OCI-LY3 (cell line): ENCODE data around the gene TMEM168.
"Not testable (repeated sequence)": the region's sequence is repeated elsewhere in the genome, so short reads cannot be mapped to it uniquely, and the experiment has no call there.

Experiments used
- H2AFZ ChIP-seq: fragments of 200-600, 300-600 bp; shearing (Covaris generic); 2 replicates; pipeline ENCODE4 v1.6.0; 2014; ENCODE audit warnings: antibody characterized with exemption, low read depth, low read length
- H3K27ac ChIP-seq: fragments of 200-600, 300-600 bp; sonication (generic); 2 replicates; pipeline ENCODE4 v1.5.1; 2014; ENCODE audit warnings: mild to moderate bottlenecking, low read length, moderate library complexity, mixed read lengths
- H3K27me3 ChIP-seq: fragments of 200-600, 300-600 bp; sonication (generic); 2 replicates; pipeline ENCODE4 v1.6.1; 2014; ENCODE audit warnings: low read depth, low read length, mixed read lengths
- H3K36me3 ChIP-seq: fragments of 200-600, 300-600 bp; sonication (generic); replicated peaks from 2 replicates; pipeline ENCODE3; 2014; ENCODE audit warnings: low read depth, low read length, mixed read lengths
- H3K4me1 ChIP-seq: fragments of 300-600, 200-600 bp; sonication (generic); 2 replicates; pipeline ENCODE4 v1.6.1; 2014; ENCODE audit warnings: low read length, mixed read lengths
- H3K4me2 ChIP-seq: fragments of 200-600, 300-600 bp; sonication (generic); 2 replicates; pipeline ENCODE4 v1.6.1; 2014; ENCODE audit warnings: low read length, mixed read lengths
- H3K4me3 ChIP-seq: fragments of 300-600, 200-600 bp; sonication (generic); 2 replicates; pipeline ENCODE4 v1.5.1; 2014; ENCODE audit warnings: antibody characterized with exemption, mild to moderate bottlenecking, low read length, moderate library complexity
- H3K79me2 ChIP-seq: fragments of 300-600, 200-600 bp; shearing (Covaris generic); 2 replicates; pipeline ENCODE4 v1.6.1; 2014; ENCODE audit warnings: mild to moderate bottlenecking, low read length, mixed read lengths
- H3K9ac ChIP-seq: fragments of 300-600, 200-600 bp; shearing (Covaris generic); 2 replicates; pipeline ENCODE4 v1.6.0; 2014; ENCODE audit warnings: mild to moderate bottlenecking, low read length, moderate library complexity
- H3K9me3 ChIP-seq: fragments of 200-600, 300-600 bp; shearing (Covaris generic); 2 replicates; pipeline ENCODE4 v1.6.1; 2014; ENCODE audit warnings: low read length, mixed read lengths; ENCODE audit not compliant: insufficient read depth
- H4K20me1 ChIP-seq: fragments of 200-600, 300-600 bp; sonication (generic); 2 replicates; pipeline ENCODE4 v1.6.1; 2016; ENCODE audit warnings: low read length, mixed read lengths; ENCODE audit not compliant: insufficient read depth
- EZH2phosphoT487 ChIP-seq: fragments of 200-600 bp; shearing (Covaris generic); IDR thresholded peaks from 2 replicates; pipeline ENCODE4 v1.6.1; 2018; ENCODE audit warnings: antibody characterized with exemption, mixed run types, low read depth
- TF ChIP-seq, protein P1 (sequence below): fragments of 200-600, 300-600 bp; sonication (generic); IDR thresholded peaks from 2 replicates; pipeline ENCODE4 v1.5.1; 2014; ENCODE audit warnings: antibody characterized with exemption, low read length, low read depth

Gene TMEM168

DNA sequence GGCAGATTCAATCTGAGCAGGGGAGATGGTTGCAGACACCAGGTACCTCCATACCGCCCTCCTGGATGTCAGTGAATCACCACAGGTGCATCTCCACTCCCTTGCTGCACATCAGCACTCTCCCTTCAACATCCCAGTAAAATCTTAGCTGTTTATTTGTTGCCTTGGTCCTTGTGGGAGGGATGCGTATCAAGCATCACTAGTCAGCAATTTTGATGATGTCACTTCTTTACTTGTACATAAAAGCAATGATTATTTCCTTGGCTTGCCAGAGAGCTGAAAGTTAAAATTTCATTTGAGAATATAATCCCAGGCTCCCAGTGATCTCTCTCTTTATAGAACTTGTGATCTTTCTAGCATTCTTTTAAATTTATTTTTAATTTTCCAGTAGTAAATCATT, 49.5 kb downstream of the TMEM168 start:
- no peaks in the 10 kb centered on the region for H3K79me2 ChIP-seq
- H3K27ac ChIP-seq: no peak overlapping the region
- no peak overlapping the region for H3K9ac ChIP-seq
- H2AFZ ChIP-seq: no peak overlapping the region
- no peaks in the 10 kb centered on the region for H3K36me3 ChIP-seq
- no peak overlapping the region for H3K4me3 ChIP-seq
- H3K4me2 ChIP-seq: no peak overlapping the region
- no peaks in the 10 kb centered on the region for H3K27me3 ChIP-seq
- no peaks in the 10 kb centered on the region for H4K20me1 ChIP-seq
- TF ChIP-seq EZH2phosphoT487: no peak
- no peaks in the 10 kb centered on the region for H3K9me3 ChIP-seq
- H3K4me1 ChIP-seq: no peaks in the 10 kb centered on the region

DNA sequence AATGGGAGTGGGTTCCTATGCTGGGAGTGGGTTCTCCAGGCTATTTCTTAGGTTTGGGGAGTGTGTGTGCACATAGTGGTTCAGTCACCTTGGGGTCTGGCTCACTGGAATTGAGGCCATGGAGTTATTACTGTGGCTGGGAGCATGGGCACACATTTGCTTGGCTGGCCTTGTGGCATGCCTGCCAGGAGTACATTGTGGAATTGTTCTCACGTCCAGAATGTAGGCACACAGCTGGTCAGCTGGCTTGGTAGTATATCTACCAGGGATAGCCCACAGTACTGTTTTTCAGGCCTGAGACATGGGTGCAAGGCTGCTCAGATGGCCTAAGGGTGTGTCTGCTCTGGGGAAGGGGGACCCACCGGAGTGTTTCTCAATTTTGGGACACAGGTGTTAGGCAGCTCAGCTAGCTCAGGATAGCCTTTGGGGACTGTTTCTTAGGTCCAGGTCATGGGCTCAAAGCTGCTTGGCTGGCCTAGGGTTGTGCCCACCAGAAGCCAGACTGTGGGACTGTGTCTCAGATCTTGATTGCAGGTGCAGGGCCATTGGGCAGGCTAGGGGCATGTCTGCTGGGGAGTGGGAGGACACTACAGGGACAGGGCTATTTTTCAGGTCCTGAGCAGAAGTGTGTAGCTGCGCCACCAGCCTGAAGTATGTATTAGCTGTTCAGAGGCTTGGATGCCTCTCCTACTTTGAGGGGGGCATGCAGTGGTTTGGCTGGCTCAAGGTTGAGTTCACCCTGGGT, 50.6 kb downstream of the TMEM168 start:
- Histone ChIP-seq H3K4me3 (no peak overlapping the region), H3K4me2 (no peak overlapping the region), H3K9me3 (no peaks in the 10 kb centered on the region), H3K79me2 (no peaks in the 10 kb centered on the region), H4K20me1 (no peaks in the 10 kb centered on the region), H3K27ac (no peak overlapping the region), H3K9ac (no peak overlapping the region), H3K4me1 (no peaks in the 10 kb centered on the region), H2AFZ (no peak overlapping the region), H3K36me3 (no peaks in the 10 kb centered on the region), H3K27me3 (no peaks in the 10 kb centered on the region)
- TF ChIP-seq EZH2phosphoT487: no peak
- TF ChIP-seq, protein P1, sequence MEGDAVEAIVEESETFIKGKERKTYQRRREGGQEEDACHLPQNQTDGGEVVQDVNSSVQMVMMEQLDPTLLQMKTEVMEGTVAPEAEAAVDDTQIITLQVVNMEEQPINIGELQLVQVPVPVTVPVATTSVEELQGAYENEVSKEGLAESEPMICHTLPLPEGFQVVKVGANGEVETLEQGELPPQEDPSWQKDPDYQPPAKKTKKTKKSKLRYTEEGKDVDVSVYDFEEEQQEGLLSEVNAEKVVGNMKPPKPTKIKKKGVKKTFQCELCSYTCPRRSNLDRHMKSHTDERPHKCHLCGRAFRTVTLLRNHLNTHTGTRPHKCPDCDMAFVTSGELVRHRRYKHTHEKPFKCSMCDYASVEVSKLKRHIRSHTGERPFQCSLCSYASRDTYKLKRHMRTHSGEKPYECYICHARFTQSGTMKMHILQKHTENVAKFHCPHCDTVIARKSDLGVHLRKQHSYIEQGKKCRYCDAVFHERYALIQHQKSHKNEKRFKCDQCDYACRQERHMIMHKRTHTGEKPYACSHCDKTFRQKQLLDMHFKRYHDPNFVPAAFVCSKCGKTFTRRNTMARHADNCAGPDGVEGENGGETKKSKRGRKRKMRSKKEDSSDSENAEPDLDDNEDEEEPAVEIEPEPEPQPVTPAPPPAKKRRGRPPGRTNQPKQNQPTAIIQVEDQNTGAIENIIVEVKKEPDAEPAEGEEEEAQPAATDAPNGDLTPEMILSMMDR: no peak

DNA sequence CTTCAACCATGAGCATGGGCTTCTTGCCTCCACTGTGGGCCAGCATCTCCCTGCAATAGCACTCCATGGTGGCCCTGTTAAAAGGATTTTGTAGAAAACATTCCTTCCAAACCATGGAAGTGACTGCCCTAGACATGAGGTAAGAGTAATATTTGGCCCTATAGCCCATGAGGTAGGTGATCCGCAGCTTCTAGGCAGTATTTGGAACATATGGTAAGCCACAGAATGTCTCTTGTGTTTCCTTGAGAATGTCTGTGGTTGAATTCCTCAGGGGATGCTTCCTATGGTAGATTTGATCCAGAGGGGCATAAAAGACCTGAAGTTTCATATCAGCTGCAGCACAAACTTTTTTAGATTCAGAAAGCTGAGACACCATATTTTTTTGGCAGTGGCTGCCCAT, 54.9 kb downstream of the TMEM168 start:
- Histone ChIP-seq H2AFZ (no peak overlapping the region), H4K20me1 (no peaks in the 10 kb centered on the region)

DNA sequence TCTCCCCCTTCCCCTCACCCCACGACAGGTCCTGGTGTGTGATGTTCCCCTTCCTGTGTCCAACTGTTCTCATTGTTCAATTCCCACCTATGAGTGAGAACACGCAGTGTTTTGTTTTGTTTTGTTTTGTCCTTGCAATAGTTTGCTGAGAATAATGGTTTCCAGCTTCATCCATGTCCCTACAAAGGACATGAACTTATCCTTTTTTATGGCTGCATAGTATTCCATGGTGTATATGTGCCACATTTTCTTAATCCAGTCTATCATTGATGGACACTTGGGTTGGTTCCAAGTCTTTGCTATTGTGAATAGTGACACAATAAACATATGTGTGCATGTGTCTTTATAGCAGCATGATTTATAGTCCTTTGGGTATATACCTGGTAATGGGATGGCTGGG, 58.9 kb downstream of the TMEM168 start:
- not testable (repeated sequence) for H3K9me3 ChIP-seq, H3K36me3 ChIP-seq, H3K9ac ChIP-seq, H2AFZ ChIP-seq, H3K4me3 ChIP-seq, H3K27ac ChIP-seq, H3K4me1 ChIP-seq, H3K27me3 ChIP-seq, H4K20me1 ChIP-seq, H3K79me2 ChIP-seq, H3K4me2 ChIP-seq

More for the DNA sequence above, 54.9 kb downstream of the TMEM168 start:
- Histone ChIP-seq H3K27me3 (no peaks in the 10 kb centered on the region), H3K36me3 (no peaks in the 10 kb centered on the region), H3K4me1 (no peaks in the 10 kb centered on the region), H3K79me2 (no peaks in the 10 kb centered on the region), H3K9me3 (no peaks in the 10 kb centered on the region), H3K27ac (no peak overlapping the region), H3K4me3 (no peak overlapping the region), H3K9ac (no peak overlapping the region), H3K4me2 (no peak overlapping the region)
- TF ChIP-seq, protein P1: no peak
- TF ChIP-seq EZH2phosphoT487: no peak

DNA sequence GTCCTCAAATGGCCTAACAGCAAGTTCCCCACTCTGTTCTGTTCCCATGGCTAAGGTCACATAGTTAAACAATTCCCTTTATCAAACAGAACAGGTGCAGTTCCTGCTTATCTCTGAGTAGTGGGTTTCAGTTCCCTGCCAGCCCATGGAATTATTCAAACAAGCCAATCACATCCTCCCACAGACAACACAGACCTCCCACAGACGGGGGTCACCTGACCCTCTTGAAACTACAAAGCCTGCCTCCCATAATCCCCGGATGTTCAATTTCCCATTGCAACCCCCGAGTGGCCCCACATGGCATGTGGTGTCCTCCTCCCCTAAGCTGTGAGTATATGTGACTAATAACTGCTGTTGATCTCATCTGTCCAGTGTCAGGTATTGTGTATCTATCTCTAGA, 64.1 kb downstream of the TMEM168 start:
- no peak overlapping the region for H3K4me2 ChIP-seq
- H3K4me1 ChIP-seq: peaks cover 4% of the 10 kb centered on the region
- no peaks in the 10 kb centered on the region for H3K27me3 ChIP-seq
- no peaks in the 10 kb centered on the region for H3K79me2 ChIP-seq
- H3K4me3 ChIP-seq: no peak overlapping the region
- H3K9ac ChIP-seq: no peak overlapping the region
- H3K36me3 ChIP-seq: no peaks in the 10 kb centered on the region
- H4K20me1 ChIP-seq: no peaks in the 10 kb centered on the region
- no peak overlapping the region for H3K27ac ChIP-seq
- no peak overlapping the region for H2AFZ ChIP-seq
- TF ChIP-seq EZH2phosphoT487: no peak
- TF ChIP-seq, protein P1: no peak
- no peaks in the 10 kb centered on the region for H3K9me3 ChIP-seq
